ENCODE data around the gene ARHGEF7. TPM values are rescaled to one million over a fixed set of nuclear protein-coding genes. Genes with fewer than 3 reads are reported as not detected.

The ARHGEF7 gene
- polyA plus RNA-seq, 12 donors = 53.2 to 109 (median 72.8) TPM; not detected in 1

- DNase-seq = no peak
Observed at GRCh38 chr13:111298214-111298975, 183.3 kb downstream of the ARHGEF7 start.

GRCh38 chr13:111302045-111302726 is 187.1 kb downstream of the ARHGEF7 start:
- DNase-seq = no peak

- no peak for DNase-seq
Observed at GRCh38 chr13:111303559-111303958, 188.4 kb downstream of the ARHGEF7 start.

GRCh38 chr13:111304041-111304544 is 189.0 kb downstream of the ARHGEF7 start:
- no peak for DNase-seq

- DNase-seq = no peak
Observed at GRCh38 chr13:111304603-111305289, 189.6 kb downstream of the ARHGEF7 start.

- DNase-seq = no peak
Observed at GRCh38 chr13:111312944-111313590, 198.0 kb downstream of the ARHGEF7 start.

- no peak for DNase-seq
Observed at GRCh38 chr13:111313911-111314425, 198.9 kb downstream of the ARHGEF7 start.

- DNase-seq = no peak
Observed at GRCh38 chr13:111314852-111315251, 199.7 kb downstream of the ARHGEF7 start.

GRCh38 chr13:111315347-111315995 is 200.4 kb downstream of the ARHGEF7 start:
- DNase-seq = no peak

GRCh38 chr13:111316161-111316730 is 201.1 kb downstream of the ARHGEF7 start:
- DNase-seq = no peak

GRCh38 chr13:111317042-111317550 is 202.0 kb downstream of the ARHGEF7 start:
- no peak for DNase-seq

- no peak for DNase-seq
Observed at GRCh38 chr13:111317571-111318345, 202.6 kb downstream of the ARHGEF7 start.

- no peak for DNase-seq
Observed at GRCh38 chr13:111318386-111318785, 203.3 kb downstream of the ARHGEF7 start.

- DNase-seq = no peak
Observed at GRCh38 chr13:111319521-111319920, 204.4 kb downstream of the ARHGEF7 start.

GRCh38 chr13:111319998-111320911 is 205.1 kb downstream of the ARHGEF7 start, which contains the start of gene TEX29:
TEX29 (plus strand) TSS chr13:111320642; CDS start chr13:111320891, 249 bp downstream.
- DNase-seq = no peak

- no peak for DNase-seq
Observed at GRCh38 chr13:111322001-111322915, 207.1 kb downstream of the ARHGEF7 start.

GRCh38 chr13:111322916-111323331 is 207.8 kb downstream of the ARHGEF7 start:
- DNase-seq = no peak
